Measurements from ENCODE around the gene CD86.

The CD86 gene

DNA sequence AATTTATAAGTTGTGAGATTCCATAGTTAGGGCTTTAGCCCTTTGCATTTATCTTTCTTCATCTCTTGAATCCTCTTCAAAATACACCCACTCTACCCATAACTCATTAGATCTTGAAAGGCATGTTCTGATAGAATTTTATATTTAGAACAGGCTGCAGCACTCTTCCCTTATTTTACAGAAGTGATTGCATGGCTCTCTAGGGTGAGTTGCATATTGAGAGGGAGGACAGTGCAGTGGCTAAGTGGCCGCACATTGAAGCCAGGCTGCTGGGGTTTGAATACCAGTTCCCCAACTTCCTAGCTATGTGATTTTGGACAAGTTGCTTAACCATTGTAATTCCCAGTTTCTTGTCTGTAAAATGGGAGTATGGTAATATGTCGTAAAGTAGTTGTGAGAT is 2.5 kb downstream of the CD86 start:
- no peak for DNase-seq (ENCODE audit: extremely low spot score, insufficient read length, low read depth)
- peak; percentile 35 for FAIRE-seq

DNA sequence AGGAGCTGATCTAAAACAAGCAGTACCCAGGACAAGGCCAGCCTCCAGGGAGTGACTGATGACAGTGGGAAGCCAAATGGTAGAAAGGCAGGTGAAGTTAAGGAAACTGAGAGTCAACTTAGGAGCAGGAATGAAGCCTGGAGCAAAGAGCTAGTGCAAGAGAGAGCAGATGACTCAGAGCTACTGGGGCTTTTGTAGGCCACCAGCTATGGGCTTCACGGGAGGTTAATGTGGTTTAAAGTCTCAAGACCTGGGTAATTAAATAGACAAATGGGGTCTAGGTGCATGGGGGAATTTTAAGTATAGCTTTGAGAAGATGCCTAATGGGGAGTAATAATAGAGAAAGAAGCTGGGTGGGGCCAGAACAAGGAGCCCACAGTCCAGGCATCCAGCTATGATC is 3.1 kb downstream of the CD86 start:
- FAIRE-seq = peak; percentile 68
- DNase-seq (ENCODE audit: extremely low spot score, insufficient read length, low read depth) = no peak

DNA sequence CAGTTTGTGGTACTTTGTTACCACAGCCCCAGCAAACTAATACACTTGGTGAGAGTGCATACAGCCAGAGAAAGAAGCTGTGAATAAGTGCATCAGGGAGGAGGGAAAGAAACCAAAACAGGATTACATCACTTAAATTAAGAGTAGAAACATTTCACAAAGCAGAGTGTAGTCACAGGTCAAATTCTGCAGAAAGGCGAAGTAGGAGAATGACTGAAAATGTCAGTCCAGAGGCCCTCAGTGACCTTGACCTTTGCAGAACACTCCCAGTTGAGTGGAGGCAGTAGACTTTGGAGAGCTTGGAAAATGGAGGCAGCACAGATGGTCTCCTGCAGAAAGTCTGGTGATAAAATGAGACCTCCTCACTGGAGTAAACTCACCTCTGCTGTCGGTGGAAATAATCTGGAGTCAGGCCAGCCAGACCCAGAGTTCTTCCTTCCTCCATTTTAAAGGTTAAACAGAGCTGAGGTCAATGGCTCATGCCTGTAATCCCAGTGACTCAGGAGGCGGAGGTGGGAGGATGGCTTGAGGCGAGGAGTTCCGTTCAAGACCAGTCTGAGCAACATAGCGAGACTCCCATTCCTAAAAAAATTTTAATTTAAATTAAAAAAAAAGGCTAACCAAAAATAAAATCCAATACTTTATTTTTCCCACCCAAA is 5.0 kb downstream of the CD86 start:
- DNase-seq (ENCODE audit: extremely low spot score, insufficient read length, low read depth) (no peak), FAIRE-seq (peak; percentile 45)

DNA sequence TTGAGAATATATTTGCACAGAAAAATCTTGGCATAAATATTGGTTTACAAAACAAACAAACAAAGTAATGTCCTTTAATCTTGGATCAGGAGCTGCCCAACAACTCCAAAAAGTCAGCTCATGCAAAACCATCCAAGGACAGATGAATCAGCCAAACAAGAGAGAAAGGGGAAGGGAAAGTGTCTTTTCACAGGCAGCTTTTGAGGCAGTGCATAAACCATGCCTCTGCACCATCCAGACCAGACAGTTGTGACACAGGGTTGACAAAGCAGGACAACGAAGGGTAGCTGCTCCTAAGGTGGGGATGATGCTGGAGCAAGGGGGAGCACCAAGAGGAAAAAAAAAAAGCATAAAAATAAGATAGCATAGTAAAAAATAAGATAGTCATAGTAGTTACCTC is 8.7 kb downstream of the CD86 start:
- peak; percentile 88 for FAIRE-seq
- no peak for DNase-seq (ENCODE audit: extremely low spot score, insufficient read length, low read depth)

DNA sequence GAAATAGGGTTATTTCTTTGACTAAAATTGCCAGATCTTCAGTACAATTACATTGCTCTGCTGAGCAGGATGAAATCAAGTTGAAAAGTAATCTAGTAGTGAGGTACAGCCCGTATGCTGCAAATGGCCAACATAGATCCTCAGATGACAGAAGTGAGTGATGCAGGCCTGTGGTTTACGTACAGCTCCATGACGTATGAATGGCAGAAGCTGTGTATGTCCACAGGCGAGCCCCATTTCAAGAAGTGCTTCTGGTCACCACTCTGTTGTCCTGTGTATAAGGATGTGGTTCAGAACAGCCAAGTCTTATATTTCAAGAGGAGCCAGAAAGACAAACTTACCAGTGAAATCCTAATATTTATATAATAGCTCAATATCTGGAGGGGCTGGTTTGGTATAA is 9.2 kb downstream of the CD86 start:
- FAIRE-seq (no peak), DNase-seq (ENCODE audit: extremely low spot score, insufficient read length, low read depth) (no peak)

DNA sequence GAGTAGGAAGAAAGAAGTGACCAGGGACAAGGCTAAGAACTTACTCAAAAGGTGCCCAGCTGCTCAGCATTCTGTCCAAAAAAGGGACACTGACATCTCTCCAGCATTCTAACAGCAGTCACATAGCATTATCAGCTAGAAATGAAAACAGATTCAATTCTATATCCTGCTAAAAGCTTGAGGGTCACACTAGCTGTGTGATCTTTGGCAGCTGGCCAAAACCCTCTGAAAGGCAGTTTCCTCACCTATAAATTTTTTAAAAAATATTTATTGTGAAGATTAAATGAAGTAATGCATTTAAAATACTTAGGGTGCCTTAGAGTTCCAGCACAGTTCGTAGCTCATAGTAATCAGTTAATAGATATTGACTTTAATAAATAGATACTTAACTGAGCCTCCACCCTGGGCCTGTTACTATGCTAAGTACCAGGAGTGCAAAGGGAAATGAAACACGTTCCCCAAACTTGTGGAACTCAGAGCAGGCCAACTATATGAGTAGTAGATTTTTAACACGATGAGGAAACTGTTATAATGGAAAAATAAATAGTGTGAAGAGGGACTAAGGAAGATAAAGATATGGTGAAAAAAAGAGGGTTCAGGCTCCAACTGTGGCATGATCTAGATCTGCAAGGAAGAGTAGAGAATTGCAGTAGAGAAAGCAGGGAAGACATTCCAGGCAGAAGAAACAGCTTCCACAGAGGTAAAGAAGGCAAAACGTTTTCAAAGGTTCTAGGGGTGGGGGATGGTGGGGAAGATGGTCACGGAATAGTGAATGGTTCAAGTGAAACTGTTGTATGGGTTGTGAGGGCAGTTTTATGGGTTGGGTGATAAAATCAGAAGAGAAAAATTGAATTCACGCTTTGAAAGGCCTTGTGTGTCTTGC is 11.4 kb downstream of the CD86 start:
- FAIRE-seq (peak; percentile 75), DNase-seq (ENCODE audit: extremely low spot score, insufficient read length, low read depth) (no peak)

DNA sequence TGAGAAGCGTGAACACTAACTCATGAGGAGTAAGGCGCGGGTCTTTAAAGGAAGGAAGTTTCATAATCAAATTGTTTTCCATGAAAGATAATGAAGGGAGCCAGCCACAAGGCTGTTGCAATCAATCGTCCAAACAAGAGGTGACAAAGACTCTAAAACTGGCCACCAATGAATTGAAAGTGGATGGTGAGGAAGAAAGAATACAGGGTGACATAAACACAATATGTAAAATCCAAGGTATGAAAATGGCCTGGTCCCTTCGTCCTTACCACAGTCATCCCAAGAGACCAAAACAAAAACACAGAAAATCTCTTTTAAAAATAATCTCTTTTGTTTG is 12.0 kb downstream of the CD86 start:
- FAIRE-seq = no peak
- DNase-seq (ENCODE audit: extremely low spot score, insufficient read length, low read depth) = no peak

DNA sequence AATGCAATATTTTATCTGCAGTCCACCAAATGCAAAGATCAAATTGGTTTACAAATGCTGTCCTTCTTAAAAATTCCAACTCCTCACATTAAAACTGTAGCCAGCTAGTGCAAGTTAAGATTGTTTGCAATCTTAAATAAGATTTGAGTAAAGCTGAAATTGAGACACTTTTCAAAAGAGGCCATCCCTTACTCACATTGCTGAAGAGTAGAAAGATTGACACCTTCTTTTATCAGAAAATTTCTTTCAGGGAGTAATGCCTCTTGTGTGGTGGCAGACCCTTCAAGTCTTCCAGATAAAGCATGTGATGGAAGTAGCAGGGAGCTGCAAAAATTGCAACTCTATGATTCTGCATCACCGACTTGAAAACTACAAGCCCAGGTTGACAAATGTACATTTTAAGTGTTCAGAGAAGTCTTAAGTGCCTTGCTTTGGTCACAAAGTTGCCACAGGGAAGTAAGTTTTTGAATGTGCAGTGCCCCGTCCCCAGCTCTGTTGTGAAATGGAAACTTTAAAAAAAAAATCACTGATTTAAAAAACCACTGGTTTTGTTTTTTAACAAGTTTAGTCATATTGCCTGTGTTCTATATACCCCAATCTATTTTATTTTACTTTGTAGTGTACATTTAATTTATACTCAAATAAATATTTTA is 12.6 kb downstream of the CD86 start:
- FAIRE-seq = peak; percentile 84

DNA sequence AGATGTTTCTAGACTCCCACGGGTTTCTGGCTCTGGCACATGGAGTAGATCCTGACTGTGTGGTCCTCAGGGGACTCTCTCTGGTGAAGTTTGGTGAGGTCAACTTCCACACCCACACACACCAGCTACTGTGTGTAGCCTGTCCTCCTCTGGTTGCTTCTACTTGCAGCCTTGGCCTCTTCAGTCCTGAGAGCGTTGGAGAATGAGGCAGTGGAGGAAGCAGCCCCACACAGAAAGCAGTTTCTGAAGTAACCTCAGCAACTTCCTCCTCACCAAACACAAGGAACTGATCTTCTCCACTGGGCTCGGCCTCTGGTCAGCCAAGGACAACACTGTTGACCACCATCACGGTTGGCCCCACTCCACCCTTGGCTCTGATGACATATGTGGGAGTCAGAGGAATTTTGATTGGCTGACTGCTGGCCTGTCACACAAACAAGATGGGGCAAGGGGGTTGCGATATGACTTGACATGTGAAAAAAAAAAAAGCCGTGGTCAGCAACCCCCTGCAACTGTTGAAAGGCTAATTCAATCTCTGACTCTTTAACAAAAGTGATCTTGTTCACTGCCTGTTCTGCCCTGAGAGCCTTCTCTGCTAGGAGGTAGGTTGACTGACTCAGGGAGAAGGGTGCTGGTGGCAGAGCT is 19.6 kb downstream of the CD86 start:
- FAIRE-seq (peak; percentile 98), DNase-seq (ENCODE audit: extremely low spot score, insufficient read length, low read depth) (peak; percentile 59)

More for the DNA sequence above, 12.6 kb downstream of the CD86 start:
- no peak for DNase-seq (ENCODE audit: extremely low spot score, insufficient read length, low read depth)

DNA sequence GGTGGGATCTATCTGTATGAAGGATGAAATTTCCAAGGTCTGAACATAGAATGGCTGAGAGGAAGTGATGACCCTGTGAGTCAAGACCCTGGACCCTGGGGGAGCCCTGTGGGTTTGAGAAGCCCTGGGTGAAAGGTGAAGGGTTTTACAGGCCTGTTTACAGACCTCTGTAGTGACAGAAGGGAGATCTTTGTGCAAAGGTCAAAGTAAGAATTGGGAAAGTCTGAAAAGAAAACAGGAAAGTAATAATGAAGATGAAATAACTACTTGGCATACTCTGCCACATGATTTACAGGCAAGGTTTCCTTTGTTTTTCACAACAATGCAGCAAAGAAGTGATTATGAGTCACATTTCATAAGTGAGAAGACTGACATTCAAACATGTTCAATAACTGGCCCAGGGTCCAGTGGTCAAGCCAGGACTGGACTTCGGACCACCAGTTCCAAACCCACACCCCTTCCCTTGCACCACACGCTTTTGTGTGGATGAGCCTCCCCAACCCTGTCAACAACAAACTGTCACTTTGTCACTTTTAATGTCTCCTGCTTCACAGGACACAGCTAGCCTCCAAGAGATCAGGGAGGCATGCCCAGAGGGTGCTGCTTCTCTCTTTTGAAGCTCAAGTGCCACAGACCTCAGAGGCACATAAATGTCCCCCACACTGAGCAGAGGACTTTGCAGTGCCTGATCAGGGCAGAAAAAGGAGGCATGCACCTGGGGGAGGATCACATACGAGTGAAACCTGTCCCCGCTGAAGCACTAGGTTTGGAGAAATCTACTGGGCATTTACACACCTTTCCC is 21.5 kb downstream of the CD86 start:
- FAIRE-seq = no peak
- no peak for DNase-seq (ENCODE audit: extremely low spot score, insufficient read length, low read depth)

DNA sequence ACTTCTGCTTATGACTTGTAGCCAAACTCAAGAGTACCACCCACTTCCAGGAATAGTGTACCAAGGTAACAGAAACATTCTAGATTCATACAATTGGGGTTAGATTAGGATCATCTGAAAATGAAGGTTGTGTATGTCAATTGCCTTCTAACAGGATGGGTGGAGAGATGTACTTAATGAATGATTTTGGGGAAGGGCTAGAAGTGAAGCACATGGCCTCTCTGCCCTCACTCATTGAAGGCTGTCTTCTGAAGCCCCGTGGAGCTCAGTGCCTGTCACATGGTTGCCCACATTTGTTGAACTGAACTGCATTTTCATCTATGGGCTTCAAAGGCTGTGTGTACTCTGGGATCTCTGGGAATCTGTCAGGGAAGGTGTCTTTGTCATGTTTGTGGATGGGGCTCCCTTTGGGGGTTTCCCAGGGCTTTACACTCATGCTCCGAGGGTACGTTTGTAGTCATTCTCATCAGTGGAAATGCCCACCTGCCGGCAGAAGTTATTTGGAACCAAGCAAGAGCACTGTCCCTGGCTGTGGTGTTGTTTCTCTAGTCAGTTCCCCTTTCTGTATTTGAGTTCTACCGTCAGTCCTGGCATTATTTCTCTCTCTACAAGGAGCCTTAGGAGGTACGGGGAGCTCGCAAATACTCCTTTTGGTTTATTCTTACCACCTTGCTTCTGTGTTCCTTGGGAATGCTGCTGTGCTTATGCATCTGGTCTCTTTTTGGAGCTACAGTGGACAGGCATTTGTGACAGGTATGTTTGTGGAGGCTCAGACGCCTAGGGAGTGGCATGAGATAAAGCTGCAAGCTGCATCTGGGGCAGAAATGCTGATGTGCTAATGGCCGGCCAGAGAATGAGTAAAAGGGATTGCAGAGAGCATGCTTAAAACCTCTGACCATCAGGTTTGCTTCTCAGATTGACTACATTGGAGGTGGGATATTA is 22.4 kb downstream of the CD86 start:
- no peak for DNase-seq (ENCODE audit: extremely low spot score, insufficient read length, low read depth)
- peak; percentile 88 for FAIRE-seq

DNA sequence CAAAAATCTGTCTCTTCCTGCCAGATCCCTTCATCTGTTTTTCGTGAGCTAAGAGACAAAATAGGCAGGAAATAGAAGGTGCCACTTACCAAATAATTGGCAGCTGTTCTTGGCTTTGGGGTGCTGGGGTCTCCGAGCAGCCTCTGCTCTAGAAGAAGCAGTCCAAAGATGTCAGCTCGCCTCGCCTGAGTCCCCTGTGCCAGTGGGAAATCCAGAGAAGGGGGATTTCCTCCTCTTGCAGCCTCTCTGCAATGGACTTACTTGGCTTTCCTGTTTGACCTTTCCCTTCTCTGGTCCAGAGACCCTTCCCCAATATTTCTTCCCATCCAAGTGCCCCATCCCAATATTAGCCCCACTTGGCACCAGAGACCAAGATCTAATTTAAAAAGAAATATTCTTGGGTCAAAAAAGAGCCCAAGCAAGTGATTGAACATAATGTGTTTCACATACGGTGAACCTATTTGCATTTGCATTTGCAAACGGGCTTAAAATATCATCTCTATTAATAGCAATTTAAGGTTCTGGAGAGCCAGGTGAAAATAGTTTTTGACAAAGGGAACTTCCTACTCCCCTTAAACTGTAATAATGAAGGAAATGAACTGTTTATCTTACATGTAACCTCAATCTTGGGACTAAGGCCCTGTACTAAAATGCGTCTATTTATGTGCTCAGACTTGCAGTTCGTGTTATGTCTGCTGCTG is 23.2 kb downstream of the CD86 start:
- no peak for FAIRE-seq
- DNase-seq (ENCODE audit: extremely low spot score, insufficient read length, low read depth) = no peak

DNA sequence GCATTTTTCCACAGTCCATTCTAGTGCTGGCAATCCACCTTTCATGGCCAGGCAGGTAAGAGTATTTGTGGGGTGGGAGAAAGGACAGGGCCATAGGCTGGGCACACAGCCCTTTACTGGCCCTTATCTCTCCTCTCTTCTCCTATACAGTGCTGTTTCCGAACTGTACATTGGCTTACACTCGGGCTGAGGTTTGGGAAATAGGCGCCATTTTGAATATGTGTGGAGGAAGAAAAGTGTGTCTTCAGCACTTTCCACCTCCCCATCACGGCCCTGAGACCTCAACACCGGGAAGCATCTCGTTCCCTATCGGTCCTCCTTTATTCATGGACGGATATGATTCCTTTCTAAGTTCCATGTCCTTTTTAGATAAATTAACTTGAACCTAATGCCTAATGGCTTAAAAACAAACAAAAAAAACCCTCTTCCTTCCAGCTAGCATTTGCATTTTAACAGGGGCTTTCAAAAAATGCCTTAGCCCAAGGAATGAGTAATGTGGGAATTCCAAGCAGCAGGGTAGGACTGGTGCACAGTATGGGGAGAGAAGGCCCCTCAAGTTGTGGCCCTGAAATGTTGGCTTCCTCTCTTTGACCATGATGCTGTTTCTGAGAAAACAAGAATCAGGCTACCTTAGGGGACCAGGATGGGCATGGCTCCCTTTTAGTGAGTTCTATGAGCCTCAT is 24.5 kb downstream of the CD86 start:
- no peak for DNase-seq (ENCODE audit: extremely low spot score, insufficient read length, low read depth)
- FAIRE-seq = no peak

DNA sequence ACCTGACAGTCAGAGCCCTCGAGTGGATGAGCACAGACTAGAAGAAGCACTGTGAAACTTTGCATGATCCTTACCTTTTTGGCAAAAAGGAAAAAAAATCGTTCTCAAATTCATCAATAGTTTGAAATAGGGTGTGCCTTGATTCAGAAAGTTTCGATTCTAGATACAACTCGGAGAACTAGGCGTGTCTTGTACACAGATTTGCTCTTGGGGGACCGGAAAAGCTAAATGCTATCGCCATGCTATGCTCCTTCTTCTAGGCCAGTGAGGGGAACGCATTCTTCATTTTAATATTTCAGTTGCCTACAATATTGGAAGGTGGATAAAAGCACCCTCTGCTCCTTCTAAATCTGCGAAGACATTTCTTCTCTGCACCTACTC is 25.0 kb downstream of the CD86 start:
- DNase-seq (ENCODE audit: extremely low spot score, insufficient read length, low read depth) (no peak), FAIRE-seq (peak; percentile 86)

DNA sequence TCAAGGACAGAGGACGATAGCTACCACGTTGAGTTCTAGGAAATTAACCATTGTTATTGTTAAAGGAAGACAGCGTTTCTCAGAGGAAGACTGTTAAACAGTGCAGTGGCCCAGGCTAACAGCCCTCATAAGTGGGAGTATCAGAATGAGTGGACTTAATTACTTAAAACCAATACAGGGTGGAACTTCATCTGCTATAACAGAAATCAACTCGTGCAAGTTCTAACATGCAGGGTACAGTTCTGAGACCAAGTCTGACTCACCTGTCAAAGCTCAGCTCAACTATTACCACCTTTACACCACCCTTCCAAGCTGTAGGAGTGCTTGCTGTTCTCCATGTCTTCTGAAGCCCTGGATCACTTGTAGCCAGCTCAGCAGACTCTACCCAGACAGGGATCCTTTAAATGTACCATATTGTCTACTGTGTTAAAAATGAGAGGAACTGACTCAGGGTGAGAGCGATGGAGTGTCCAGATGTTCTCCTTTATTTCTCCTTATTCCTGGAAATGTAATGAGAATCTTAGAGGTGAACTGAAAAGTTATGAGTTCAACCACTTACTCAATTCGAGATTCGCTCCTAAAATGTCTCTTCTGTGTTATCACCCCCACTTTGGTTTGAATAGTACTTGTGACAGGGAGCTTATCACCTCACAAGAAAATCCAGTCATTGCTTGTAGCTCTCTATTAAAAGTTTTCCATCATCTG is 26.5 kb downstream of the CD86 start:
- DNase-seq (ENCODE audit: extremely low spot score, insufficient read length, low read depth) (no peak), FAIRE-seq (peak; percentile 97)

DNA sequence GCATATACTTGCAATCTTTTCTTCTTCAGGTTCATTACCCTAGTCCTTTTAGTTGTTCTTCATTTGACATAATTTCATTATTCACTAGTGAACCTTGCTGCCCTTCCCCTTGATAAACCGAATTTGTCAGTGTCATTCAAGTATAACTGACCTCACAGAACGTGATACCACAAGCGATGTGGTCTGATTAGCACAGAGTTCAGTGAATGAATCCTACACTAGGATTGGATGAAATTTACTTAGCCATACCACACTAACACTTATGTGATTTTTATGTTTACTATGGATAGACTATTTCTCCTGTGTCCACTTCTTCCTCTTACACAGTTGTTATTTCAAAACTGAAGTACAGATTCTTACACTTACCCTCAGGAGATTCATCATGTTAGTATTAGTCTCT is 27.2 kb downstream of the CD86 start:
- DNase-seq (ENCODE audit: extremely low spot score, insufficient read length, low read depth) (no peak), FAIRE-seq (peak; percentile 77)

DNA sequence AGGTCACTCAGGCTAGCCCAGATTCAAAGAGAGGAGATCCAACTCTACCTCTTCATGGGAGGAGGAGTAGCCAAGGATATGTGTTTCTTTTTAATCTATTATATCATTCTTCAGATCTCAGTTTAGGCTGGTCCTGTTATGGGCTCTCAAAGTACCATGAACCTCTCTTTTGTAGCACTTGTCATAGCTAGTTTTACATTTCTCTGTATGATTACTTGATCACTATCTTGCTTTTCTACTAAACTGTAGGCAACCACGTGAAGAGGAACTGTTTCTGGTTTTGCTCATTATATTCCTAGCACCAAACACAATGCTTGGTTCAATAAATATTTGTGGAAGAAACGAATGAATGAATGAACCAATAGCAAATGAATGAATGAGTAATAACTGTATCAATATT is 29.6 kb downstream of the CD86 start:
- FAIRE-seq = peak; percentile 44
- DNase-seq (ENCODE audit: extremely low spot score, insufficient read length, low read depth) = no peak
